ENCODE results near the gene DOC2A. TPM values are rescaled to one million over a fixed set of nuclear protein-coding genes. Genes with fewer than 3 reads are reported as not detected.

Gene DOC2A
- total and polyA plus RNA-seq, 9 of the 15 experiments (the other 6 are each of a cell fraction or from before 2014, with no cell fraction given): 0.03 to 0.38 (median 0.28) TPM; not detected in 1

DNA sequence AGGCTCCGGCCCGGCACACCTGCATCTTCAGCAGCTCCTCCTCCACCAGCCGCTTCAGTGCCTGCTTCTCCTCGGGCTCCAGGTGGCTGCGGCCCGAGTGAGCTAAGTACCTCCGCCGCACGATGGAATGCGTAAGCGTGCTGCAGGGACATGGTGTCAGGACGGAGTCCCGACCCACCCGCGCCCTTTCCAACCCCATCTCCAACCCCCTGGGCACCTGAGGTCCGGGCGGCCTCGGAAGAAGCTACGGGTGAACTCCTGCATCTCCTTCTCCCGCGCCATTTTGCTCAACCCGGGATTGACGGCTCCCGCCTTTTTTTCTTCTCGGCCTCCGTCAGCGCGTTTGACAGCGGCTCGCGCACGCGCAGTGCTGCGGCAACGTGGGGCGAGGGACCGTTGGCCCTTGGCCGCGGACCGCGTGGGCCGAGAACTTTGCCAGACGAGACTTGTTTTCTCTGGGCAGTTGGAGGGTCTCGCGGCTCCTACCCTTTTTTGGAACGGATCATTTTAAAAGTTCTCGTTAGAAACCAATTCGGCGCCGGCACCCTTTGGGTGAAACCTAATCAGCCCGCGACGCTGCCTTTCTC lies 15.4 kb downstream of the DOC2A start, which contains the start of gene HIRIP3 (continued):
- no peak for TF ChIP-seq AFF1 (IDR thresholded peaks at IDR 0.05; ENCODE audit: low read depth in 1 of 2, partially characterized antibody in 2 of 2)
- TF ChIP-seq, protein P1, sequence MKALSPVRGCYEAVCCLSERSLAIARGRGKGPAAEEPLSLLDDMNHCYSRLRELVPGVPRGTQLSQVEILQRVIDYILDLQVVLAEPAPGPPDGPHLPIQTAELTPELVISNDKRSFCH (CRISPR knock-in tag; IDR thresholded peaks at IDR 0.05): no peak
- TF ChIP-seq, protein P1 (tag; IDR thresholded peaks at IDR 0.05): 0 out of 2 replicates have a peak, but pooled peaks have one; percentile 18
- no peak for TF ChIP-seq ZNF561 (CRISPR knock-in tag; conservative IDR thresholded peaks at IDR 0.05)
- no peak for TF ChIP-seq OTX1 (CRISPR knock-in tag; IDR thresholded peaks at IDR 0.05)
- 0 out of 2 replicates have a peak, but pooled peaks have one; percentile 41 for TF ChIP-seq HDGF (IDR thresholded peaks at IDR 0.05)
- TF ChIP-seq JUNB (CRISPR knock-in tag; conservative IDR thresholded peaks at IDR 0.05): no peak
- TF ChIP-seq CBFA2T2 (conservative IDR thresholded peaks at IDR 0.05): no peak
- TF ChIP-seq, protein P2, sequence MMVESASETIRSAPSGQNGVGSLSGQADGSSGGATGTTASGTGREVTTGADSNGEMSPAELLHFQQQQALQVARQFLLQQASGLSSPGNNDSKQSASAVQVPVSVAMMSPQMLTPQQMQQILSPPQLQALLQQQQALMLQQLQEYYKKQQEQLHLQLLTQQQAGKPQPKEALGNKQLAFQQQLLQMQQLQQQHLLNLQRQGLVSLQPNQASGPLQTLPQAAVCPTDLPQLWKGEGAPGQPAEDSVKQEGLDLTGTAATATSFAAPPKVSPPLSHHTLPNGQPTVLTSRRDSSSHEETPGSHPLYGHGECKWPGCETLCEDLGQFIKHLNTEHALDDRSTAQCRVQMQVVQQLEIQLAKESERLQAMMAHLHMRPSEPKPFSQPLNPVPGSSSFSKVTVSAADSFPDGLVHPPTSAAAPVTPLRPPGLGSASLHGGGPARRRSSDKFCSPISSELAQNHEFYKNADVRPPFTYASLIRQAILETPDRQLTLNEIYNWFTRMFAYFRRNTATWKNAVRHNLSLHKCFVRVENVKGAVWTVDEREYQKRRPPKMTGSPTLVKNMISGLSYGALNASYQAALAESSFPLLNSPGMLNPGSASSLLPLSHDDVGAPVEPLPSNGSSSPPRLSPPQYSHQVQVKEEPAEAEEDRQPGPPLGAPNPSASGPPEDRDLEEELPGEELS (CRISPR knock-in tag; IDR thresholded peaks at IDR 0.05; ENCODE audit: borderline replicate concordance): 0 out of 2 replicates have a peak, but pooled peaks have one; percentile 76
- TF ChIP-seq JUN (IDR thresholded peaks at IDR 0.05; ENCODE audit: borderline replicate concordance, low read depth, low read length): no peak
- TF ChIP-seq JUN (CRISPR knock-in tag; IDR thresholded peaks at IDR 0.05; ENCODE audit: borderline replicate concordance): 0 out of 2 replicates have a peak, but pooled peaks have one; percentile 42
- no peak for TF ChIP-seq ZNF174 (CRISPR knock-in tag; IDR thresholded peaks at IDR 0.05)
- no peak; the same call in 1 of the 2 replicates for TF ChIP-seq TEAD4 (IDR thresholded peaks at IDR 0.05; ENCODE audit: low read length)
- TF ChIP-seq TEAD4 (CRISPR knock-in tag; IDR thresholded peaks at IDR 0.05; ENCODE audit: borderline replicate concordance): no peak
- TF ChIP-seq HLTF (IDR thresholded peaks at IDR 0.05): no peak
- TF ChIP-seq, protein P3, sequence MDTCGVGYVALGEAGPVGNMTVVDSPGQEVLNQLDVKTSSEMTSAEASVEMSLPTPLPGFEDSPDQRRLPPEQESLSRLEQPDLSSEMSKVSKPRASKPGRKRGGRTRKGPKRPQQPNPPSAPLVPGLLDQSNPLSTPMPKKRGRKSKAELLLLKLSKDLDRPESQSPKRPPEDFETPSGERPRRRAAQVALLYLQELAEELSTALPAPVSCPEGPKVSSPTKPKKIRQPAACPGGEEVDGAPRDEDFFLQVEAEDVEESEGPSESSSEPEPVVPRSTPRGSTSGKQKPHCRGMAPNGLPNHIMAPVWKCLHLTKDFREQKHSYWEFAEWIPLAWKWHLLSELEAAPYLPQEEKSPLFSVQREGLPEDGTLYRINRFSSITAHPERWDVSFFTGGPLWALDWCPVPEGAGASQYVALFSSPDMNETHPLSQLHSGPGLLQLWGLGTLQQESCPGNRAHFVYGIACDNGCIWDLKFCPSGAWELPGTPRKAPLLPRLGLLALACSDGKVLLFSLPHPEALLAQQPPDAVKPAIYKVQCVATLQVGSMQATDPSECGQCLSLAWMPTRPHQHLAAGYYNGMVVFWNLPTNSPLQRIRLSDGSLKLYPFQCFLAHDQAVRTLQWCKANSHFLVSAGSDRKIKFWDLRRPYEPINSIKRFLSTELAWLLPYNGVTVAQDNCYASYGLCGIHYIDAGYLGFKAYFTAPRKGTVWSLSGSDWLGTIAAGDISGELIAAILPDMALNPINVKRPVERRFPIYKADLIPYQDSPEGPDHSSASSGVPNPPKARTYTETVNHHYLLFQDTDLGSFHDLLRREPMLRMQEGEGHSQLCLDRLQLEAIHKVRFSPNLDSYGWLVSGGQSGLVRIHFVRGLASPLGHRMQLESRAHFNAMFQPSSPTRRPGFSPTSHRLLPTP (IDR thresholded peaks at IDR 0.05; ENCODE audit: borderline replicate concordance, extremely low read depth, insufficient read length): no peak
- peak; percentile 96 for TF ChIP-seq MYC (IDR thresholded peaks at IDR 0.05; ENCODE audit: low read depth, low read length)
- TF ChIP-seq MYC (CRISPR knock-in tag; IDR thresholded peaks at IDR 0.05; ENCODE audit: borderline replicate concordance, low read depth): peak; percentile 93
- no peak for TF ChIP-seq ZNF408 (CRISPR knock-in tag; IDR thresholded peaks at IDR 0.05; ENCODE audit: low read depth)
- no peak for TF ChIP-seq SREBF2 (CRISPR knock-in tag; IDR thresholded peaks at IDR 0.05)
